ENCODE measurements around the gene SUPT6H. TPM values are rescaled to one million over a fixed set of nuclear protein-coding genes. Genes with fewer than 3 reads are reported as not detected.

SUPT6H gene
- total and polyA plus RNA-seq, 9 of the 15 experiments (the other 6 are each of a cell fraction or from before 2014, with no cell fraction given) = 1.7 to 77.7 (median 49.2) TPM

DNA sequence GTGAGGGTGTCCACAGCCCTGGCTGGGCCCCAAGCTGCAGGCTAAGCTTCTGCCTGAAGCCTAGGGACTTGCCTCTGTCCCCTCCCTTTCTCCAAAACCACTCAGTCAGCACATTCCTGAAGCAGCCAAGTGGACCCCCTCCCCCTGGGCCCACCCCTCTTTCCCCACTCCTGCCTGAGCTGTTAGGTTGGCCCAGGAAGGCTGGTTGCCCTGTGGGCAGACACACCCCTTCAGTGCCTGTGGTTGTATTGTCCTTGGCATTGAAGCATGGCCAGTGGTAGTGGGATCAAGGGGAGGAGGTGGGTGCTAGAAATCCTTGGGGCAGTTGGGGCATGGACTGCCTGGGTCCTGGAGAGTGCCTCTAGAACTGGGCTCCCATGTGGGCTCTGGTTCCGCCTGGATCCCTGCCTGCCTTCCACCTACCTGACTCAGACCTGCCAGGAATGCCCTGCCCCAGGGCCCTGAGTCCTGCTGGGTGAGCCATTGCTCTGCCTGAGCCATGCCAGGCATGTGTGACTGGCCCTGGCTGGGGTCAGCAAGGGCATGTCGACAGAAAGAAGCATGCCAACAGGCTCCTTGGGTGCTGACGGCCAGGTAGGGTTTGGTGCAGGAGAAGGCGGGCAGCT, 83.9 kb downstream of the SUPT6H start (continued):
- TF ChIP-seq HNRNPLL (IDR thresholded peaks at IDR 0.05; ENCODE audit: low read depth, low read length, poor library complexity, severe bottlenecking) (no peak), ZNF507 (tag; conservative IDR thresholded peaks at IDR 0.05) (no peak), CBX5 (IDR thresholded peaks at IDR 0.05; ENCODE audit: borderline replicate concordance, low read depth) (no peak), ZNF584 (CRISPR knock-in tag; IDR thresholded peaks at IDR 0.05; ENCODE audit: low read depth) (no peak), ZNF511 (CRISPR knock-in tag; IDR thresholded peaks at IDR 0.05) (no peak), KDM4B (IDR thresholded peaks at IDR 0.05; ENCODE audit: borderline replicate concordance in 2 of 2, low read depth in 1 of 2) (no peak), ZNF707 (CRISPR knock-in tag; conservative IDR thresholded peaks at IDR 0.05) (no peak), ZNF174 (CRISPR knock-in tag; IDR thresholded peaks at IDR 0.05) (no peak), SMAD2 (IDR thresholded peaks at IDR 0.05; ENCODE audit: low read depth, low read length) (no peak), ZNF280B (CRISPR knock-in tag; IDR thresholded peaks at IDR 0.05) (no peak), RBBP5 (IDR thresholded peaks at IDR 0.05; ENCODE audit: borderline replicate concordance, insufficient read depth, low read length, poor library complexity, severe bottlenecking) (no peak), ZNF12 (CRISPR knock-in tag; IDR thresholded peaks at IDR 0.05) (no peak), TARDBP (IDR thresholded peaks at IDR 0.05) (no peak), MAFG (tag; conservative IDR thresholded peaks at IDR 0.05) (peak; percentile 80), ZNF24 (IDR thresholded peaks at IDR 0.05) (no peak), PPARD (CRISPR knock-in tag; IDR thresholded peaks at IDR 0.05) (no peak), MAFK (IDR thresholded peaks at IDR 0.05; ENCODE audit: low read length) (peak; percentile 70), ZNF717 (CRISPR knock-in tag; IDR thresholded peaks at IDR 0.05) (no peak), ZNF830 (CRISPR knock-in tag; IDR thresholded peaks at IDR 0.05) (no peak), ELF2 (CRISPR knock-in tag; IDR thresholded peaks at IDR 0.05) (no peak), ZNF316 (IDR thresholded peaks at IDR 0.05) (peak; percentile 94), CREM (IDR thresholded peaks at IDR 0.05; ENCODE audit: low read depth) (no peak), FOXA3 (CRISPR knock-in tag; conservative IDR thresholded peaks at IDR 0.05 in 1 of 2, IDR thresholded peaks at IDR 0.05 in 1 of 2) (no peak), ZSCAN32 (CRISPR knock-in tag; IDR thresholded peaks at IDR 0.05) (no peak), ZNF143 (CRISPR knock-in tag; IDR thresholded peaks at IDR 0.05) (0 out of 2 replicates have a peak, but pooled peaks have one; percentile 12), JUND (IDR thresholded peaks at IDR 0.05; ENCODE audit: borderline replicate concordance, low read depth, low read length) (no peak), JUND (tag; IDR thresholded peaks at IDR 0.05; ENCODE audit: borderline replicate concordance, low read depth, low read length) (no peak), CBX3 (IDR thresholded peaks at IDR 0.05; ENCODE audit: borderline replicate concordance in 1 of 2, low read length in 2 of 2) (no peak)
- TF ChIP-seq, protein P1, sequence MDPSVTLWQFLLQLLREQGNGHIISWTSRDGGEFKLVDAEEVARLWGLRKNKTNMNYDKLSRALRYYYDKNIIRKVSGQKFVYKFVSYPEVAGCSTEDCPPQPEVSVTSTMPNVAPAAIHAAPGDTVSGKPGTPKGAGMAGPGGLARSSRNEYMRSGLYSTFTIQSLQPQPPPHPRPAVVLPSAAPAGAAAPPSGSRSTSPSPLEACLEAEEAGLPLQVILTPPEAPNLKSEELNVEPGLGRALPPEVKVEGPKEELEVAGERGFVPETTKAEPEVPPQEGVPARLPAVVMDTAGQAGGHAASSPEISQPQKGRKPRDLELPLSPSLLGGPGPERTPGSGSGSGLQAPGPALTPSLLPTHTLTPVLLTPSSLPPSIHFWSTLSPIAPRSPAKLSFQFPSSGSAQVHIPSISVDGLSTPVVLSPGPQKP (CRISPR knock-in tag; IDR thresholded peaks at IDR 0.05) = no peak

Measured in K562 (cell line).